Breast epithelium (tissue), 4 donors: ENCODE results near the gene HRAS. TPM values are rescaled to one million over a fixed set of nuclear protein-coding genes. Genes with fewer than 3 reads are reported as not detected.

Experiments used
- DNase-seq, 2 donors: peaks; one replicate each; pipeline ENCODE4 v3.0.0-alpha.2; 2019; ENCODE audit warnings: low spot score in 2 of 2
- H3K27ac ChIP-seq, 2 donors: fragments of 200-600 bp; sonication (generic) in 1 of 2; one replicate each; pipeline ENCODE4 v1.5.1; 2016 to 2019; ENCODE audit warnings: mild to moderate bottlenecking in 1 of 2
- H3K27me3 ChIP-seq, 2 donors: fragments of 200-600 bp; sonication (generic) in 1 of 2; one replicate each; pipeline versions ENCODE4 v1.5.1 to v1.6.0; 2017 to 2019; ENCODE audit warnings: control low read depth in 1 of 2, mild to moderate bottlenecking in 1 of 2
- H3K36me3 ChIP-seq: fragments of 200-600 bp; one replicate; pipeline ENCODE4 v1.5.1; 2019
- H3K4me1 ChIP-seq, 2 donors: fragments of 200-600 bp; sonication (generic); one replicate each; pipeline ENCODE4 v1.5.1; 2016 to 2019; ENCODE audit warnings: control low read depth in 1 of 2
- H3K4me3 ChIP-seq, 3 donors: fragments of 200-600 bp; sonication (generic); 1 replicate in 2 of 3; 2 replicates in 1 of 3; pipeline ENCODE4 v1.5.1; 2016 to 2019; ENCODE audit warnings: mild to moderate bottlenecking in 3 of 3, moderate library complexity in 2 of 3
- H3K9me3 ChIP-seq, 2 donors: fragments of 200-600 bp; sonication (generic) in 1 of 2; one replicate each; pipeline ENCODE4 v1.5.1; 2016 to 2019; ENCODE audit warnings: control low read depth in 1 of 2
- CTCF ChIP-seq, 3 donors: fragments of 450-650 bp; IDR thresholded peaks; one replicate each; pipeline ENCODE4 v1.5.1; 2016 to 2017; ENCODE audit warnings: antibody characterized with exemption in 3 of 3, mild to moderate bottlenecking in 3 of 3, moderate library complexity in 3 of 3
- POLR2A ChIP-seq: fragments of 450-650 bp; IDR thresholded peaks from one replicate; pipeline ENCODE4 v1.6.1; 2016; ENCODE audit warnings: antibody characterized with exemption, mild to moderate bottlenecking, moderate library complexity
- POLR2AphosphoS5 ChIP-seq, 3 donors: sonication (generic); formaldehyde crosslinking; IDR thresholded peaks; one replicate each; pipeline ENCODE4 v1.6.1; 2017; ENCODE audit warnings: antibody characterized with exemption in 3 of 3
- intact Hi-C: fragments of 100-400 bp; cut with DNase I; formaldehyde crosslinking; loops from one replicate; pipeline ENCODE4 v1.15.1; 2023; ENCODE audit warnings: low total_unique reads
- total RNA-seq, 3 donors: library from RNA; depleted of rRNA; stranded (reverse); fragments of >200 nt; gene quantifications; one replicate each; pipeline ENCODE4 v1.1.0, GENCODE V29; 2016

Gene HRAS
- total RNA-seq, 3 donors from 2014 or later = 33.2 to 50.1 (median 33.4) TPM

- Histone ChIP-seq H3K9me3 (no peaks in the 10 kb centered on the region), H3K4me1 (no peaks in the 10 kb centered on the region), H3K27ac (no peak overlapping the region), H3K4me3 (no peak overlapping the region), H3K36me3 (peaks cover 30% of the 10 kb centered on the region), H3K27me3 (no peaks in the 10 kb centered on the region)
- intact Hi-C loops = no loop called here
- TF ChIP-seq POLR2A (no peak), CTCF (IDR thresholded peaks at IDR 0.05) (no peak), POLR2AphosphoS5 (IDR thresholded peaks at IDR 0.05) (no peak)
- no peak for DNase-seq
Observed at GRCh38 chr11:497565-498296, 37.6 kb downstream of the HRAS start.

GRCh38 chr11:496834-497564, 38.4 kb downstream of the HRAS start:
- TF ChIP-seq POLR2A (no peak), CTCF (IDR thresholded peaks at IDR 0.05) (no peak), POLR2AphosphoS5 (IDR thresholded peaks at IDR 0.05) (no peak)
- Histone ChIP-seq H3K4me1 (no peaks in the 10 kb centered on the region), H3K36me3 (peaks cover 30% of the 10 kb centered on the region), H3K27me3 (no peaks in the 10 kb centered on the region), H3K4me3 (no peak overlapping the region), H3K9me3 (no peaks in the 10 kb centered on the region), H3K27ac (no peak overlapping the region)
- intact Hi-C loops = no loop called here
- no peak for DNase-seq

GRCh38 chr11:495537-495931, 39.8 kb downstream of the HRAS start:
- Histone ChIP-seq H3K27me3 (no peaks in the 10 kb centered on the region), H3K4me1 (no peaks in the 10 kb centered on the region), H3K4me3 (no peak overlapping the region), H3K27ac (no peak overlapping the region), H3K9me3 (no peaks in the 10 kb centered on the region), H3K36me3 (peaks cover 28% of the 10 kb centered on the region)
- intact Hi-C loops = no loop called here
- no peak for TF ChIP-seq CTCF (IDR thresholded peaks at IDR 0.05)
- no peak for TF ChIP-seq POLR2A
- TF ChIP-seq POLR2AphosphoS5 (IDR thresholded peaks at IDR 0.05) = no peak
- no peak for DNase-seq

- Histone ChIP-seq H3K9me3 (no peaks in the 10 kb centered on the region), H3K36me3 (peaks cover 22% of the 10 kb centered on the region), H3K27ac (no peak overlapping the region), H3K27me3 (no peaks in the 10 kb centered on the region), H3K4me3 (no peak overlapping the region), H3K4me1 (no peaks in the 10 kb centered on the region)
- intact Hi-C loops = no loop called here
- TF ChIP-seq CTCF (IDR thresholded peaks at IDR 0.05) = no peak
- no peak for TF ChIP-seq POLR2A
- DNase-seq = no peak
Observed at GRCh38 chr11:494761-495536, 40.4 kb downstream of the HRAS start.
